ENCODE results near the gene HIPK3.
"Not testable (repeated sequence)": the region's sequence is repeated elsewhere in the genome, so short reads cannot be mapped to it uniquely, and the experiment has no call there.

The HIPK3 gene

GRCh38 chr11:33242575-33242974 lies 14.6 kb upstream of the HIPK3 start:
- TF ChIP-seq ZNF274 (IDR thresholded peaks at IDR 0.05; ENCODE audit: low read depth, low read length) = no peak
- no peak overlapping the region for H3K4me3 ChIP-seq (ENCODE audit: low read length)

GRCh38 chr11:33243654-33244053 lies 13.5 kb upstream of the HIPK3 start:
- H3K4me3 ChIP-seq (ENCODE audit: low read length) = not testable (repeated sequence)

GRCh38 chr11:33248416-33248971 lies 8.7 kb upstream of the HIPK3 start:
- no peak overlapping the region for H3K4me3 ChIP-seq (ENCODE audit: low read length)
- no peak for TF ChIP-seq ZNF274 (IDR thresholded peaks at IDR 0.05; ENCODE audit: low read depth, low read length)

GRCh38 chr11:33256031-33256812 lies 959 bp upstream of the HIPK3 start:
- H3K4me3 ChIP-seq (ENCODE audit: low read length) = peak overlapping the region; percentile 70
- TF ChIP-seq ZNF274 (IDR thresholded peaks at IDR 0.05; ENCODE audit: low read depth, low read length) = no peak

- TF ChIP-seq ZNF274 (IDR thresholded peaks at IDR 0.05; ENCODE audit: low read depth, low read length) = no peak
- H3K4me3 ChIP-seq (ENCODE audit: low read length) = peak overlapping the region; percentile 70
Observed at GRCh38 chr11:33256813-33257159, 395 bp upstream of the HIPK3 start.

- no peak for TF ChIP-seq ZNF274 (IDR thresholded peaks at IDR 0.05; ENCODE audit: low read depth, low read length)
- peak overlapping the region; percentile 93 for H3K4me3 ChIP-seq (ENCODE audit: low read length)
Observed at GRCh38 chr11:33257897-33258630, 883 bp downstream of the HIPK3 start.

- no peak for TF ChIP-seq ZNF274 (IDR thresholded peaks at IDR 0.05; ENCODE audit: low read depth, low read length)
- H3K4me3 ChIP-seq (ENCODE audit: low read length) = peak overlapping the region; percentile 93
Observed at GRCh38 chr11:33258631-33259205, 1.5 kb downstream of the HIPK3 start.

- peak overlapping the region; percentile 93; the same call in 1 of the 2 replicates for H3K4me3 ChIP-seq (ENCODE audit: low read length)
- no peak for TF ChIP-seq ZNF274 (IDR thresholded peaks at IDR 0.05; ENCODE audit: low read depth, low read length)
Observed at GRCh38 chr11:33259869-33260268, 2.7 kb downstream of the HIPK3 start.

GRCh38 chr11:33261350-33261749 lies 4.2 kb downstream of the HIPK3 start:
- not testable (repeated sequence) for H3K4me3 ChIP-seq (ENCODE audit: low read length)

- no peak overlapping the region for H3K4me3 ChIP-seq (ENCODE audit: low read length)
- no peak for TF ChIP-seq ZNF274 (IDR thresholded peaks at IDR 0.05; ENCODE audit: low read depth, low read length)
Observed at GRCh38 chr11:33262011-33262645, 4.9 kb downstream of the HIPK3 start.

- TF ChIP-seq ZNF274 (IDR thresholded peaks at IDR 0.05; ENCODE audit: low read depth, low read length) = no peak
- H3K4me3 ChIP-seq (ENCODE audit: low read length) = no peak overlapping the region
Observed at GRCh38 chr11:33263549-33263948, 6.4 kb downstream of the HIPK3 start.

- no peak for TF ChIP-seq ZNF274 (IDR thresholded peaks at IDR 0.05; ENCODE audit: low read depth, low read length)
- H3K4me3 ChIP-seq (ENCODE audit: low read length) = no peak overlapping the region
Observed at GRCh38 chr11:33264926-33265325, 7.7 kb downstream of the HIPK3 start.

- H3K4me3 ChIP-seq (ENCODE audit: low read length) = no peak overlapping the region
- no peak for TF ChIP-seq ZNF274 (IDR thresholded peaks at IDR 0.05; ENCODE audit: low read depth, low read length)
Observed at GRCh38 chr11:33266393-33267215, 9.4 kb downstream of the HIPK3 start.
